HCEC 1CT (cell line): ENCODE measurements around the gene SH3RF3.

ENCODE experiments used
- DNase-seq: peaks from one replicate; pipeline ENCODE4 v3.0.0-alpha.2; 2017

SH3RF3 gene

GRCh38 chr2:109320195-109320922 lies 191.4 kb downstream of the SH3RF3 start:
- no peak for DNase-seq

GRCh38 chr2:109321570-109321969 lies 192.6 kb downstream of the SH3RF3 start:
- peak; percentile 77 for DNase-seq

GRCh38 chr2:109322111-109322510 lies 193.1 kb downstream of the SH3RF3 start:
- DNase-seq = peak; percentile 97

DNA sequence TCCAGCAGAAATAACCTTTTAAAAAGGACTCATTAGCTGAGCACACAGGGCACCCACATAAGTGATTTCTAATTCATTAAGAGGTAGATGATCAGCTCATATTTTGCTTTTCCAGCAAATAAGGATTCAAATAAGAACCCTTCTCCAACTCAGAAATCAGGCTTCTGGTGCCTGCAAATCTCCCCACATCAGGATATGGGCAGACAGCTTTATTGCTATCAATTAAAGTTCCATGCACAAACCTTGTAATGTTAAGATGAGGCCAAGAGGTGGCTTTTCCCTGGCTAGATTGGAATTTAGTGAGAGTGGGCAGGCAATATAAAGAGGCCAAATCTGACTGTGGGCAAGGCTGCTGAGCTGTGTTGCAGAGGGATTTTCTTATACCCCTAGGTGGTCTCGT lies 193.6 kb downstream of the SH3RF3 start:
- DNase-seq = no peak

- DNase-seq = peak; percentile 99
Observed at GRCh38 chr2:109324861-109325260, 195.9 kb downstream of the SH3RF3 start.

DNA sequence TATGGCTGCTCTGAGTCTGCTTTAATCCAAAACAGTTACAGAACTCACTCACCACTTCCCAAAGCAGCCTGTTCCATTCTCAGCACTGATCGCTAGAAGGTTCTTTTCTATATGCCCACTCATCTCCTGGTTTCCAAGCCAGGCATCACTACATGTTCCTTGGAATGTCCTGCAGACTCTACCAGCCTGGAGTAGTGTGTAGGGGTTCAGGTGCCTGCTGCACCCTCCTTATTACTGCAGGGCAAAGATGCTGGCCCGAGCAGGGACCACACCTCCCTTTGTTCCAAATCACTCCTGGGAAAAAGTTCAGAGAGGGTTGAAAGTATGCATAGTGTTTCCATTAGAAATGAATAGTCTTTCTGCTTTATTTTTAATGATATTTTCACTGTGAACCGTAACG lies 196.6 kb downstream of the SH3RF3 start:
- no peak for DNase-seq

DNA sequence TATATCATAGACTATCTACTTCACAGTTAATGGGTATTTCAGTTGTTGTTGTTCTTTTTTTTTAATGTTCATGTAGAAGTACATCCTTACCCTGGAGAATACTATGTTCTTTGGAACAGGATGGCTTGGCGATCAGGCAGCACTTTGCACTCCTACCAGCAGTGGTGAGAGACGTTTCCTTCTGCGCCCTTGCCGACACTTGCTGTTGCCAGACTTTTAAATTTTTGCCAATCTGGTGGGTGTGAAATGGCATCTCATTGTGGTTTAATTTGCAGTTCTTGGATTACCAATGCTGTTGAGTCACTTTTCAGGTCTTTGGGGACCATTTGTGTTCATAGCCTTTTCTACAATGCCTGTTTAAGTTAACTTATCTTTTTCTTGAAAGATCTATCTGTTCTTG lies 197.3 kb downstream of the SH3RF3 start:
- no peak for DNase-seq

DNA sequence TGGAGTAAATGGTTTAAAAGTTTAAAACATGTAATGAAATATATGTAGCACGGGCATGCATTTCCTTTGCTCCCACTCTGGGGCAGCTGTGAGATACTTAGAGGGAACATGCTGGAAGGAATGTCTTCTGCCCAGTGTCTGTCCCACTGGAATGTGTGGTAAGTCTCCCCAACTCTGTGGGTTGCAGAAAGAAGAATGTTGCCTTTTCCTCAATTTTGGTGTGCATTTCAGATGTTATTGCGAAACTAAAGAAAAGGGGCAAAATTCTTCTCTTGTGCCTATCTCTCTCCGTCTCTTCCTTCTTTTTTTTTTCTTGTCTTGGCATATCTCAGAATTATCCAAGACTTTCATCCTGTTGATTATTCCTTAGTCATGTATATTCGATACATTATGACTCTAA lies 201.1 kb downstream of the SH3RF3 start:
- peak; percentile 79 for DNase-seq

GRCh38 chr2:109331081-109331480 lies 202.1 kb downstream of the SH3RF3 start:
- no peak for DNase-seq

DNA sequence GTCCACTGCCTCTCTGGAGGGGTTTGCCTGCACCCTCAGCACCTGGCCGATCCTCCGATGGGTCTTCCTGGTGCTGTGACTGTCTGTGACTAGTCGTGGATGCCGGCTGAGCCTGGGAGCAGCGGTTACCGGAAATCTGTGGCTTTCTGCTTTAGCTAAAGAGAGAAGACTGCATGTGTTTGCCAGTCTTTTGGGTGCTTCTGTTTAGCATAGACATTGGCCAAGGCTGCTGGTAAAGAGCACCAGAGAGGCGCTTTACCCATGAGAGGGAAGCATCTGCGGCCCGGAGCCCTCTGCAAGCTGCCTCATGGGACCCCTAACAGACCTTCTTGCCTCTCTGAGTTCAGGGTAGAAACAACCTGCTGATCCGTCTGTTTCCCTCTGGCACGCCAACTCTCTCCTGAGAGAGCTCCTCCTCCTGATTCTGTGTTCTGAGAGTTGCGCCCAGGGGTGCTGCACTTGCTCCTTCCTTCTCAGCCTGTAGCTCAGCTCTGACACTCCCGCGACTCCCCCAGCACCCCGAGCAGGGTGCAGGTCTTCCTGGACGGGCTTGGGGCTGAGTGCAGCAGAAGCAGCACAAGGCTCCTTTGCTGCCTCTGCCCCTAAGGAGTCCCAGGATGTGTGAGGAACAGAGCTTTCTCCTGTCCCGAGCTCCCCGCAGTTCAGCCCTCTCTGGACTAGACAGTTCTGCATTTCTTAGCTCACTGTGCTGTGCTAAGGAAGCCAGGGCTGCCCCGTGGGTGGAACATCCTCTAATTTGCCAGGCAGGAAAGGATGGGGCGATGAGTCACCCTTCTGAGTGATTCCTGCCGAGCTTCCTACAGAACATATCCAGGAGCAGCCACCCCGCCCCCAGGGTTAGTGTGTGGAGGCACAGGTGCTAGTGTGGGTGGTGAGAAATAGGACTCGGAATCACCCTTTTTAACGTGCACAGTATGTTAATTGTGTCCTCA lies 203.2 kb downstream of the SH3RF3 start:
- peak; percentile 98 for DNase-seq

GRCh38 chr2:109332880-109333279 lies 203.9 kb downstream of the SH3RF3 start:
- no peak for DNase-seq

- peak; percentile 32 for DNase-seq
Observed at GRCh38 chr2:109333414-109334210, 204.6 kb downstream of the SH3RF3 start.

DNA sequence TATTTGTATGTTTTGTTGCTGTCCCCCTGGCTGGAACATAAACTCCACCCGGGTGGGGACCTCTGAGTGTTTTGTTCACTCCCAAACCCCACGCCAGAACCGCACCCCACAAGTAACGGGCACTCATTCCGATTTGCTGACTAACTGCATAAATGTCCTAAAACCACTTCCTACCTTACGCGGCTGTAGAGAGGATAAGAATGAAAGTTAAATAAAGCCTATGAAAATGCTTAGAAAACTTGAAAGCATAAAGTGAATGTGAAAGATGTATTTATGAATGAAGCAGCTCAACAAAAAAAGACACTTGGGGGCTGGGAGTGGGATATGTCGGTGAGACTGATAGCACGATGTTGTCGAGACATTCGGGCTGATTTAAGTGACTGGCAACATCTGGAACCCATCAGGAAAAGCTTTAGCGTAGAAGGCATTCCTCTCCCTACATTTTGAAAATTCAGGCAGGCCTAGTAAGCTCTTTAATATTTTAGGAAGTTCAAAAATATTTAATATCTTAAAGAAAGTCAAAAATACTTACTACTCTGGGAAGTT lies 206.7 kb downstream of the SH3RF3 start:
- peak; percentile 89 for DNase-seq

DNA sequence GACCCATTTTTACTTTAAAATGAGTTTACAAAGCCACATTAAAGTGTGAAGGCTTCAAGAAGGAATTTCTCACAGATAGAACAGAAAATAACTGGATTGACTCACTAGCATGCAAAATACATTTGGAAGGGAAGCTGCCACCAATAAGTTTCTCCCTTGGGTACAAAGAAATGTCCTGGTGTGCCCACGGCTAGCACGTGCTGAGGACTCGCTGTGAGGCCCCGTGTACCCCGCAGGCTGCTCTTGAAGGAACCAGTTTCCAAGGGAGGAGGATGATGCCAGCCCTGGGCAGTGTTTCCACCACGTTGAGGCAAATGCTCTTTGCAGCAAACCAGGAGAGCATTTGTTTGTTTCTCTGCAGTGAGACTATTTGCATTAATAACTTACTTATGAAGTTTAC lies 207.3 kb downstream of the SH3RF3 start:
- no peak for DNase-seq

DNA sequence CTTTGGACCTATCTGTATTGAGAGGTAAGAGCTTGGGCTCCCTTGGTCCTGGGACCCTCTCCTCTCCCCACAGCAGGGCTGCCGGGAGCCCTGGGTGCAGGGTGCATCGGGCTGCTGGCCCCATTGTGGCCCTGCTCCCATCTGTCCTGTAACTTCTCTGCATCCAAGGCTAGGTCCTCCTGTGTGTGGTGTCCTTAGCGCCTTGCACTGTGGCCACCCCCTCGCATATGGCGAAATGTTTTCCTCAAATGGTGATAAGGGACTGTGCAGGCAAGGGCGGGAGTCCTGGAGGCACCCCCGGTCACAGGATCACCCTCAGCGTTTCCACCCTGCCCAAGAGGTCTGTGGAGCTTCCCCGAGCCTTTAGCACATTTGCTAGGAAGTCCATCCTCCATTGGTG lies 208.2 kb downstream of the SH3RF3 start:
- no peak for DNase-seq

DNA sequence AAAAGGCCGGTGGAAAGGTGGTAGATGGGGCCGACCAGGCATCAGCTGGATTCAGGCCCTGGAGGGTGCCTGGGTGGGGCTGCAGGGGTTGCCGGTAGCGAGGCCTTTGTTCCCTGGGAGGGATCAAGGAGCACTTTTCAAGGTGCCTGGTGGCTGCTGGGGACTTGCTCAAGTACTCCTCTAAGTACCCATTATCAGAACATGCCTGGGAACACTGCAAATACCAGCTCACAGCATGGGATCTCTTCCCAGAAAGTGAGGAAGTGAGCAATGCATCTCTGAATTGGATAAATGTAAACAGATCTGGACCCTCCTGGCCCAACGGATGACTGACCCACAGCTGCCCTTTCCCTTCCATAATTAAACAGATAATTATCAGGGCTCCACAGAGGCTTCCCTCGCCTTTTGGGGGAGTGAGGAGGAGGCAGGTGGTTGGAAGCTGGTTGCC lies 210.5 kb downstream of the SH3RF3 start:
- peak; percentile 93 for DNase-seq

DNA sequence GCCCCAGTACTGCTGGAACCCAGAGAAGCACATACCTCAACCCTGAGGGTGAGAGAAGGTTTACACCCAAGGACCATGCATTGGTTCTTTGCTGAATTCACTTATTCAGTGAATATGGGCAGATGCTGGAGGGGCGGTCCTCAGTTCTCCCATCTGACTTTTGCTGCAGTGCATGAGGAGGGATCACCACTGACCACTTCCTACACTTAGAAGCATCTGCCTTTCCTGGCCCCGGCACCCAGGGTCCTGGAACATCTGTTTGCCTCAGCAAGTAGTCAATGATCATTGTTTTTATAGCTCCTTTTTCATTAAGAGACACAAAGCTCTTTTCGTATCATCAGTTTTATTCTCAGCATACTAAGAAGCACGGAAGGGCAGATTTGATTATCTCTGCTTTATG lies 211.4 kb downstream of the SH3RF3 start:
- DNase-seq = no peak

GRCh38 chr2:109341355-109342255 lies 212.6 kb downstream of the SH3RF3 start:
- DNase-seq = no peak

GRCh38 chr2:109342256-109342850 lies 213.3 kb downstream of the SH3RF3 start:
- no peak for DNase-seq

GRCh38 chr2:109342930-109343329 lies 213.9 kb downstream of the SH3RF3 start:
- DNase-seq = no peak

DNA sequence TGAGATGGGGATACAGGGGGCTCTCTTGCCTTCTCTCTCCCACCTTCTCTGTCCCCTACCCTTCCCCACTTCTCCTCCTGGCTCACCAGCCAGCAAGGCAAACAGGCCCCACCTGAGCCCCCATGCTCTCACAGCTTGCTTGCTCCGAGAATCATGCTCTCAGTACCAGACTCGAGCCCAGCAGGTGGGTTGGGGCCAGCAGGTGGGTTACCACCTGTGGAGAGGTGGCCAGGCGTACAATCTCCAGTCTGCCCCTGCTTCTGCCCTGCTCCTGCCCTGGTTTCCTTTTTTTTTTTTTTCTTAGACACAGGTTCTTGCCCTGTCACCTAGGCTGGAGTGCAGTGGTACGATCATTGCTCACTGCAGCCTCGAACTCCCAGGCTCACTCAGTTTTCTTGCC lies 214.5 kb downstream of the SH3RF3 start:
- DNase-seq = no peak
